GM18867 (cell line): ENCODE results near the gene PARD3.
"Not testable (repeated sequence)": the region's sequence is repeated elsewhere in the genome, so short reads cannot be mapped to it uniquely, and the experiment has no call there.

Experiments
- ATAC-seq: cut with Tn5 transposase; IDR thresholded peaks from one replicate; pipeline ENCODE4 v1.9.1; 2021; ENCODE audit warnings: mild to moderate bottlenecking, moderate library complexity; ENCODE audit not compliant: unreplicated experiment

PARD3 gene

GRCh38 chr10:34475274-34475646 is 339.8 kb downstream of the PARD3 start:
- no peak for ATAC-seq

DNA sequence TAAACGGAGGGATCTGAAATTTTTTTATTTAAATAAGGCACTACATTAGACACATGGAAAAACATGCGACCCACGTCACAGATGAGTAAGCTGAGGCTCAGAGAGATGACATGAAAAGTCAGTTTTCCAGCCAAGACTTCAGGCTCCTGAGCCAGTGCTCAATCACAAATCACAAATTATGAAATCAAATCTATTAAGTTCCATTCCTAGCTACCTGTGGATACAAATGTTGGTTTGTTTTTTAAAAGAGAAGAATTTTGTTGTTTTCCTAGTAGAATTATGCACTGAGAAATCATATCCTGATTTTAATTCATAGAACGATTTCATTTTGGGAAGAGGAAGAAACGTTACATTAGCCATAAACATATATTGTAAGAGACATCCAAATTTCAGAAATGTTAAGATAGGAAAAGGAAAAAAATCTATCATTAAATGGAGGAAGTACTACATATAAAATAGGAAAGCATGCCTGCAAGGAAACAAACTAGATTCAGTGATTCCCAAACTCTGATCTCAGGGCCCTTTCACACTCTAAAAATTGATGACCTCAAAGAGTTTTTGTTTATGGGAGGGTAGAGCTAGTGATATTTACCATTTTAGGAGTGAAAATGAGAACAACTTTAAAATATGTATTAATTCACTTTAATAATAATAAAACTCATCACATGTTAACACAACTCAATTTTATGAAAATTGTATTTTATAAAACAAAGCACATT is 340.4 kb downstream of the PARD3 start:
- ATAC-seq = no peak

GRCh38 chr10:34474009-34474376 is 341.1 kb downstream of the PARD3 start:
- no peak for ATAC-seq

GRCh38 chr10:34473174-34474008 is 341.7 kb downstream of the PARD3 start:
- ATAC-seq = no peak

DNA sequence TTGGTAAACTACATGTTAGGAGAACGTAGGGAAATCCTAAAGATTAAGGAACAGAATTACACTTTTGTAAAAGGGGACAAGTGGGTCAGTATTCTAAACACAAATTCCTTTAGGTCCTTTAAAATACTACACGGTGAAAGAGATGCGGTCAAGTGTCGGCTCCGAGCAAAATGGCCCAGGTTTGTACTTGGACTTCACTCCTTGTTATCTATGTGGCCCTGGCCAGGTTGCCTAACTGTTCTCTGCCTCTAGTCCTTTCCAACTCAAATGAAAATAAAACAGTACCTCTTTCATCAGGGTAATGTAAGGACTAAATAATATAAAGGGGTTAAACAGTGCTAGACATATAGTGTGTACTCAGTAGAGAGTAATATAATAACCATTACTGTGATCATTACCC is 344.8 kb downstream of the PARD3 start:
- ATAC-seq = no peak

DNA sequence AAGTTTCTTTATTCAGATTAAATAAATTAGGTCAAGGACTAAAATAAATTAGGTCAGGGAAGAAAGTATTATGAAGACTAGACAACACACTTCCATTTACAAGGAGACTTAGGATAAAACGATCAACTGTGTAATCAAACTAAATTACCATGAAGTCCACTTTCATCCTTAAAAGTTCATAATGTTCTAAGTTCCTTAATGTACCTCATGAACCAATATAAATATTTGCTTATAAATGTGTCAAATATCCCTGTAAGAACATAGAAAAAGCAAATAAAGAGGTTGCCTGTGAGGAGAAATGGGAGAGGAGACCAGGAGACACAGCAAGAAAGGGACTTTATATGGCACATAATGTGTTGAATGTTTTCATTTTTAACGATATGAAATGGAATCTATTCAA is 345.6 kb downstream of the PARD3 start:
- no peak for ATAC-seq

DNA sequence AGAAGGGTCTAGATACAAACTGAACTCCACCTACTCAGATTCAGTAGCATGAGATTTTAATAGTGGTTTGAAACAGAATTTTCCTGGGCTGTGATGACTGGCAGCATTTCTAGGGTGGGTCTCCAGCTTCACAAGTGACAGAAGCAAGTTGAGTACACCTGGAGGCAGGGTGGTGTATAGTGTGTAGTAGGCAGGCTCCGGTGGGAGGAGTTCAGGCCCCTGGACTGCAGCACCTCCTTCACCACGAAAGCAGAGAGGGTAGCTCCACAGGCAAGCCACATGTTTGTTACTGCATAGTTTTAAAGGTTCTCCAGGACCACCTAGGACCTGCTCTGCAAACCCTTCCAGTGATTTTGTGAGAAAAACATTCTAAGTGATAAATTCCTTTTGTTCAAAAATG is 347.2 kb downstream of the PARD3 start:
- no peak for ATAC-seq

GRCh38 chr10:34467364-34467763 is 347.7 kb downstream of the PARD3 start:
- ATAC-seq = no peak

DNA sequence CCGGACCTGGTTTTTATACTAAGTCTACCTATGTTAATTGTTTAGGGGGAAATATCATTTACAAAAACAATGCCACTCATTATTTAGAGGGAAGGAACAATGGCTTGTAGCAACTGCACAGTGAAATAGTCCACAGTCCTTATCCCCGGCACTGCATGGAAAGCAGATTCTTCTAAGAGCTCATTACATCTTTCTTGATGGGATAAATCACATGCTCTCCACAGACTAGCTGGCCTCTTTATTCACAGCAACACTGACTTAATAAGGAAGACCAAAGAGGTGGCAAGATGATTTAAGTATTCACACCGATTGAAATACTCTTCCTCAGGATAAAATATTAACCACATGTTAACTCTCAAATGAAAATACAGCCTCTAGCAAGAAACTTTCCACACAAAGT is 349.4 kb downstream of the PARD3 start:
- no peak for ATAC-seq

- ATAC-seq = no peak
Observed at GRCh38 chr10:34464591-34464990, 350.5 kb downstream of the PARD3 start.

DNA sequence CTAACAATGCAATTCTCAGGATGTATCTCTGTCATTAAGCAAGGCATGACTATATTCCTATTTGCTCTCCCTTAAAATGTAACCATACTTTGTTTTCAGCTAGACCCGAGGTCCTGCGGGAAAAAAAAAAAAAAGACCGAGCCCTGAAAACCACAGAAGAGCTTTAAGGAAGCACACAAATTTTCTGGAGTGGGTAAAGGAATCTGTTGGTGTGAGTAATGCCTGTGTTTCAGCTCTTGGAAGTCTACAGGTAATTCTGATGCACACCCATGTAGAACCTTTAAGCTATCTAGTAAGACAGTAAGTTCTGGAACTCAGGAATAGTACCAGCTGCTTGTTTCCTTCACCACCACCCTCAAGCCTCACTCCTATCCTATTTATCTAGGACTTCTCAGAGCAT is 351.1 kb downstream of the PARD3 start:
- no peak for ATAC-seq

GRCh38 chr10:34462993-34463392 is 352.1 kb downstream of the PARD3 start:
- no peak for ATAC-seq

- ATAC-seq = no peak
Observed at GRCh38 chr10:34462056-34462455, 353.0 kb downstream of the PARD3 start.

DNA sequence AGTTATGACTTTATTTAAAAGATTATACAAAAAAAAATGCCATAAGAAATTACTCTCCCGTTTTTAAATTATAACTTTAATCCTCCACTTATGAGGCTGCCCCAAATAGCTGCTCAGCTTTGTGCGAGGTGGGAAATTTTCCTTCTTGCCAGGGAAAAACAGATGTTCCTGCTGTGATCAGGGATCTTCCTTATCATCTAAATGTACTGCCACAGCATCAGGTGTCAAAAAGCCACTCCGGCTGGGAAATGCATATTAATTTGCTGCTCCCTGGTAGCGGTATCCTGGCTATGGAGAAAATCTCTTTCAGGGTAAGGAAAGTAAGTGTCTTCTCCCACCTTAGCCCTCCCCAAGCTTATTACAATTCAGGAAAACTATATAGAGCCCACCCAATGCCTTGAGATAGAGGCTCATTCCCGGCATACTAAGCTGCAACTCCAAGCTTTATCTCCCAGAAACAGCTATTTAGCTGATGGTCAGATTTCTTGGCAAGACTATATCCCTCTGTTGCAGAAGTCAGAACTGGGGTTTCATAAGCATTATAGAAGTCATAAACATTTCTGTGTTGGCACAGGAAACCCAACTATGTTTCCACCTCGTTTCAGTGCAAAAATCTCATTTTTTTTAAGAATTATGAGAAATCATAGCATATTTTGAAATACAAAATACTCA is 360.4 kb downstream of the PARD3 start:
- ATAC-seq = no peak

DNA sequence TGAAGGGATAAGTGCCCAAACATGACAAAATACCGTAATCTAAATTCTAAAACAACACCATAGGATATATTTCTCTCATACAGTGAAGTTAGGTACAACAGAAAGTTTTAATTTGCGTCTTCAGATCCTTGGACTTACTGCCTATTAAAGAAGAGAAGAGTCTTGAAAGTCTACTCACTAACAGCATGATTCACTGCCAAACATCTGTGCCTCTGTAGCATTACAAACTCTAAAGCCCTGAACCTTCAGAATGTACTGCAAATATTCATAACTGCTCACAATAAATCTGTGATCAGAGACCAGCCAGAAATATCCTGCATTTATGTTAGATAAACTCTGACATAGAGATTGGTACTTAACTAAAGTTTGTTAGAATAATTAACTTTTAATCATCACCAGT is 365.3 kb downstream of the PARD3 start:
- no peak for ATAC-seq

DNA sequence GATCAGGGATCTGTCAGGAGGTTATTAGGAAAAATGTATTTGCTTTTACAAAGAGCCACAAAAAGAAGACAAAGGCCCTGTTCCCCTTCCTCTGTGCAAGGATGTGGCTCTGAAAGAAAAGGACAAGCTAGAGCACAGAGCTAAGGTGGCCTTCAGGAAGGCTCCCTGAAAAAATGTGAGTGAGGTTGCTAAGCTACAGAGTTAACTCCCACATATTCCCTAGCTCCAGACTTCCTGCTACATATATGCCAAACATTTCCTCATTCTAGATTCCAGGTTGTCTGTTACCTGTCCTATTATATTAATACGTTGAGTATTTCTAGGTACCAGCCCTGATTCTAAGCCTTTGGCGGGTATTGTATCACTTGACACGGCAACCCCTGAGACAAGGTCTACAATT is 369.0 kb downstream of the PARD3 start:
- ATAC-seq = no peak

DNA sequence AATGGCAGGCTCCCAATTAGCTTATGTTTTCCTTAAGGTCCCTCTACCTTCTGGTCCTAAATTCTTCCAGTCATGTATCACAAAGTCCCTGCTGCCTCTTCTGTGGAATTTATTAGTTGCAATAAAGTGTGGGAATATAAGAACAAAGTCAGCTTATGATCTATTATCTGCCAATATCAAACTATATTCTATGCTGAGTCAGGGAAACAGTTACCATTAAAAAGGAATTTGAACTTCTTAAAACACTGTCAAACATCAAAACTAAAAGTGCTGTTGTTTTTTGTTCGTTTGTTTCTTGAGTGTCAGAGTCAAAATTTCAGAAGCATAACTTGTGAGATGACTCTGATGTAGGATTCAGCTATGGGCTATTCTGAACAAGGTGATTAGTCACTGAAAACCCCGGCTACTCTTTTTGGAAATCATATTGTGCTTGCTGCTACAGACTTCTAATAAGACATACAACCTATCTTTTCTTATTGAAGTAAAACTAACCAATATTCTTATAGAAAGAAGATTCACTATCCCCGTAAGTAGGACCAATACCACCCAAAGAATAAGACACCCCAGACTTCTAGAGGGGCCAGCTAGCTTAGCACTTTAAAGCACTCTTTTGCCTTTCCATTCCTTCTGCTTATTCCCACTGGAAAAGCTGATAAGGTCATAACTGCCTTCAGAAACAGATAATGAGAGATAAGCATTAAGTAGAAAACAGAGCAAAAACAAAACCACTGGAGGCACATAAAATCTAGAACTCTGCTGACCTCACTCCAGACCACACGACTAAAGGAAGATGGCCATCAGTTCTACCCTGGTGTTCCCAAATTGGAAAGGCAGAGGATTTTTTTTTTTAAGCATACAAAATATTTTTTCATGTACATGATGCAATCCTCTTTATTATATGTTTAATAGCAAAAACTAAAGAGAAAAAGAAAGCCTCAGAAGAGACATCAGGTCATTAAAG is 370.6 kb downstream of the PARD3 start:
- ATAC-seq = no peak

GRCh38 chr10:34439386-34439785 is 375.7 kb downstream of the PARD3 start:
- ATAC-seq = not testable (repeated sequence)

DNA sequence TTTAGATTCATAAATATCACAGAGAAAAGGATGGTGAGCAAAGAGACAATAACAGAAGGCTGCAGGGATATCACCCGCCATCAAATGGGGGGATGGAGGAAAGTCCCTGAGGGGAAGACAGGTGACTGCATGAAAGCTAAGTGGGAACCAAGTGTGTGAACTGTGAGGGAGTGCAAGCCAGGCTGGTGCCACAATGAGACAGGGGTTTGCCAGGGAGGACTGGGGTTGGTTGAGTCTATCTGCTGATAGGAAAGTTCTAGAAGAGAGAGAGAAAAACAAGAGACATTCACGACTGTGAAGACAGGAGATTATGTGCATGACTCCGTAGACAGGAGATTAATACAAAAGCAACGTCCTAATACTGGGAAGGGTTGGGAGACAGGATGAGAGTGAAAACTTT is 376.4 kb downstream of the PARD3 start:
- ATAC-seq = no peak

DNA sequence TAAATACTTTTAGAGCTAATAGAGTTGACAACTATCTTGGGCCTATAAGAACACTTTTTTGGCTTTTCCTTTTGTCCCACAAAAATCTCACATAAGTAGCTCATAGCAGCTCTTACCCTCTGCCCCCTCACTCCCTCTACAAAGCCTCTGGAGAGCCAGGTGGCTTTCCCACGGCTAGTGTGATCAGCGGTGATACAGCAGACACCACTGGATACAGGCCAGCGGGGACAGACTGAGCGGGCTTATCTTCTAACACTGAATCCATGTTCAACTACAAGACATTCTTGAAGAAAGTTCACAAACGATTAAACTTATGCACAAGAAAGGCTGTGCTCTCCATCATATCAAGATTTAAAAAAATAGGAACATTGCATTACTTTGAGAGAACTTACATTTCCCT is 377.2 kb downstream of the PARD3 start:
- ATAC-seq = no peak

GRCh38 chr10:34434119-34434594 is 380.9 kb downstream of the PARD3 start:
- ATAC-seq = no peak
